B cell (primary cell): Measurements from ENCODE around the gene RING1. TPM values are rescaled to one million over a fixed set of nuclear protein-coding genes. Genes with fewer than 3 reads are reported as not detected.

Experiments used
- ATAC-seq: fragments of 200-7000 bp; cut with Tn5 transposase; one replicate; pipeline ENCODE4 v1.10.0; 2021; ENCODE audit warnings: low read depth, mild to moderate bottlenecking, moderate number of reproducible peaks, moderate library complexity
- CTCF ChIA-PET: fragments of 350-600 bp; sonication (Branson Sonifier 250); formaldehyde crosslinking; loops from one replicate; lab custom pipeline; 2021; ENCODE audit warnings: antibody characterized with exemption, inconsistent platforms; lab: Charles Lee
- POLR2A ChIA-PET: fragments of 350-600 bp; sonication (Branson Sonifier 250); formaldehyde crosslinking; loops from one replicate; lab custom pipeline; 2021; ENCODE audit warnings: antibody characterized with exemption; lab: Charles Lee
- DNase-seq: peaks from one replicate; pipeline ENCODE4 v3.0.0; 2013
- H2AFZ ChIP-seq: 2 replicates; pipeline ENCODE4 v1.6.1; 2012; ENCODE audit warnings: mild to moderate bottlenecking, low read depth, low read length; ENCODE audit not compliant: insufficient read depth, poor library complexity, severe bottlenecking
- H3K27ac ChIP-seq, 2 donors: 1 replicate in 1 of 2; 2 replicates in 1 of 2; pipeline ENCODE4 v1.5.1; 2012 to 2013; ENCODE audit warnings: low read length in 2 of 2, mild to moderate bottlenecking in 2 of 2, moderate library complexity in 1 of 2
- H3K27me3 ChIP-seq, 4 experiments: fragments of 200-600 bp in 1 of 4; sonication (generic) in 1 of 4; replicated peaks in 1 of 4; 1 replicate in 2 of 4; 2 replicates in 2 of 4; pipeline versions ENCODE4 v1.6.1 to v1.7.0; 2013 to 2016; ENCODE audit warnings: low read length in 3 of 4, mild to moderate bottlenecking in 2 of 4, mixed read lengths in 1 of 4, moderate library complexity in 1 of 4; ENCODE audit not compliant: insufficient read depth in 4 of 4, control insufficient read depth in 3 of 4; ENCODE audit errors: control extremely low read depth in 1 of 4
- H3K36me3 ChIP-seq, 2 experiments: replicated peaks in 1 of 2; 1 replicate in 1 of 2; 2 replicates in 1 of 2; pipeline versions ENCODE4 v1.6.1 to v1.7.1; 2013; ENCODE audit warnings: low read length in 1 of 2; ENCODE audit not compliant: insufficient read depth in 2 of 2, control insufficient read depth in 1 of 2; ENCODE audit errors: control extremely low read depth in 1 of 2, extremely low read depth in 1 of 2
- H3K4me1 ChIP-seq, 2 donors: fragments of 200-600 bp in 1 of 2; sonication (generic) in 1 of 2; 1 replicate in 1 of 2; 2 replicates in 1 of 2; pipeline versions ENCODE4 v1.5.1 to v1.6.1; 2013 to 2017; ENCODE audit warnings: low read length in 2 of 2; ENCODE audit not compliant: control insufficient read depth in 2 of 2, insufficient read depth in 2 of 2
- H3K4me2 ChIP-seq: replicated peaks from 2 replicates; pipeline ENCODE3; 2012; ENCODE audit warnings: mild to moderate bottlenecking, low read depth, low read length; ENCODE audit not compliant: poor library complexity, severe bottlenecking
- H3K4me3 ChIP-seq, 5 experiments: fragments of 200-600 bp in 1 of 5; sonication (generic) in 1 of 5; 1 replicate in 3 of 5; 2 replicates in 2 of 5; pipeline versions ENCODE4 v1.5.1 to v1.7.0; 2011 to 2016; ENCODE audit warnings: low read length in 4 of 5, mild to moderate bottlenecking in 4 of 5, low read depth in 2 of 5, control low read depth in 1 of 5, moderate library complexity in 1 of 5; ENCODE audit not compliant: insufficient read depth in 1 of 5; ENCODE audit errors: control extremely low read depth in 1 of 5, extremely low read depth in 1 of 5
- H3K79me2 ChIP-seq: fragments of 200-600 bp; sonication (generic); one replicate; pipeline ENCODE4 v1.6.0; 2016; ENCODE audit warnings: low read length; ENCODE audit not compliant: control insufficient read depth, insufficient read depth
- H3K9ac ChIP-seq: fragments of 200-600 bp; sonication (generic); 2 replicates; pipeline ENCODE4 v1.6.1; 2017; ENCODE audit warnings: mild to moderate bottlenecking, low read length, moderate library complexity
- H3K9me3 ChIP-seq, 3 donors: one replicate each; pipeline versions ENCODE4 v1.6.1 to v1.7.1; 2013; ENCODE audit warnings: low read length in 2 of 3; ENCODE audit not compliant: control insufficient read depth in 2 of 3, insufficient read depth in 1 of 3; ENCODE audit errors: control extremely low read depth in 1 of 3
- H4K20me1 ChIP-seq: 2 replicates; pipeline ENCODE4 v1.6.0; 2012; ENCODE audit warnings: mild to moderate bottlenecking, low read length; ENCODE audit not compliant: insufficient read depth, control insufficient read depth, poor library complexity, severe bottlenecking
- H3K27ac Mint-ChIP-seq: one replicate; pipeline ENCODE4 v1.8.0; 2021; ENCODE audit warnings: mixed read lengths
- H3K27me3 Mint-ChIP-seq: one replicate; pipeline ENCODE4 v1.8.0; 2021; ENCODE audit warnings: mixed read lengths
- H3K4me1 Mint-ChIP-seq: one replicate; pipeline ENCODE4 v1.8.0; 2021; ENCODE audit warnings: mixed read lengths
- H3K4me3 Mint-ChIP-seq: one replicate; pipeline ENCODE4 v1.8.0; 2021; ENCODE audit warnings: mixed read lengths
- H3K9me3 Mint-ChIP-seq: one replicate; pipeline ENCODE4 v1.8.0; 2022; ENCODE audit warnings: mixed read lengths; ENCODE audit not compliant: insufficient read depth
- CTCF ChIP-seq: fragments of 200-600 bp; IDR thresholded peaks from one replicate; pipeline ENCODE4 v1.8.0; 2022; ENCODE audit warnings: antibody characterized with exemption, mild to moderate bottlenecking
- EZH2 ChIP-seq: IDR thresholded peaks from 2 replicates; pipeline ENCODE4 v1.6.1; 2012; ENCODE audit warnings: borderline replicate concordance, low read depth, mild to moderate bottlenecking, moderate library complexity, low read length; ENCODE audit not compliant: insufficient read depth, poor library complexity, severe bottlenecking
- WGBS: methylation state at CpG from one replicate; pipeline ENCODE4 v1.1.5; 2013; ENCODE audit warnings: missing lambda C conversion rate; ENCODE audit not compliant: insufficient coverage; 5-methylcytosine and 5-hydroxymethylcytosine counted together
- intact Hi-C: fragments of 100-400 bp; cut with micrococcal nuclease; formaldehyde crosslinking; loops from one replicate; pipeline ENCODE4 v1.10.0; 2022
- polyA plus RNA-seq: library from polyadenylated mRNA; depleted of rRNA; stranded (reverse); fragments of >200 nt; gene quantifications from 2 replicates; pipeline ENCODE4 v1.2.3, GENCODE V29; 2012
- total RNA-seq, 2 donors: library from RNA; stranded (reverse); fragments of 120-200 nt in 1 of 2; gene quantifications; 1 replicate in 1 of 2; 2 replicates in 1 of 2; pipeline versions ENCODE4 v1.2.3 to v1.2.4, GENCODE V29; 2013 to 2022

The RING1 gene
- total and polyA plus RNA-seq, 2 donors (not counting 1 experiment from before 2014, with no cell fraction given), result 37.1 to 44.2 TPM

GRCh38 chr6:33215271-33216116 is 7.2 kb downstream of the RING1 start:
- H3K9me3 ChIP-seq, result peaks cover 0 to 8% (median 0%) of the 10 kb centered on the region in 3 donors
- H3K4me1 Mint-ChIP-seq, result peaks cover 19% of the 10 kb centered on the region
- no peaks in the 10 kb centered on the region for H3K79me2 ChIP-seq
- no peak overlapping the region for H3K4me2 ChIP-seq
- peaks cover 0 to 44% (median 12%) of the 10 kb centered on the region in 4 experiments for H3K27me3 ChIP-seq
- H2AFZ ChIP-seq, result no peak overlapping the region
- H3K27me3 Mint-ChIP-seq, result peaks cover 46% of the 10 kb centered on the region
- H3K4me1 ChIP-seq, result peaks cover 14 to 15% of the 10 kb centered on the region in 2 donors
- no peak overlapping the region for H3K4me3 Mint-ChIP-seq
- intact Hi-C loops, result no loop called here
- no peak overlapping the region for H3K27ac Mint-ChIP-seq
- no peak overlapping the region for H3K4me3 ChIP-seq
- 91% methylated on average over 4 of the region's 9 CpGs for WGBS
- ChIA-PET POLR2A (no interaction called here), CTCF (no interaction called here)
- peaks cover 0 to 10% of the 10 kb centered on the region in 2 experiments for H3K36me3 ChIP-seq
- no peak overlapping the region for H3K9ac ChIP-seq
- ATAC-seq (no peak), DNase-seq (no peak)
- no peak overlapping the region for H3K27ac ChIP-seq
- no peaks in the 10 kb centered on the region for H3K9me3 Mint-ChIP-seq
- no peak for TF ChIP-seq EZH2
- no peak for TF ChIP-seq CTCF
- no peaks in the 10 kb centered on the region for H4K20me1 ChIP-seq

GRCh38 chr6:33216117-33216649 is 7.9 kb downstream of the RING1 start:
- ATAC-seq, result no peak
- TF ChIP-seq EZH2, result no peak
- TF ChIP-seq CTCF, result no peak

More at GRCh38 chr6:33216117-33216649, 7.9 kb downstream of the RING1 start:
- H3K9ac ChIP-seq, result no peak overlapping the region
- 98% methylated on average over 4 of the region's 4 CpGs for WGBS
- H3K36me3 ChIP-seq, result peaks cover 0 to 6% of the 10 kb centered on the region in 2 experiments
- no peak overlapping the region for H3K4me3 ChIP-seq
- DNase-seq, result no peak
- peaks cover 0 to 8% (median 0%) of the 10 kb centered on the region in 3 donors for H3K9me3 ChIP-seq
- ChIA-PET POLR2A (no interaction called here), CTCF (no interaction called here)
- no peak overlapping the region for H3K27ac Mint-ChIP-seq
- H3K4me1 Mint-ChIP-seq, result peaks cover 19% of the 10 kb centered on the region
- intact Hi-C loops, result no loop called here
- peaks cover 14 to 15% of the 10 kb centered on the region in 2 donors for H3K4me1 ChIP-seq
- no peaks in the 10 kb centered on the region for H3K9me3 Mint-ChIP-seq
- H3K79me2 ChIP-seq, result no peaks in the 10 kb centered on the region
- no peak overlapping the region for H3K4me3 Mint-ChIP-seq
- peaks cover 48% of the 10 kb centered on the region for H3K27me3 Mint-ChIP-seq
- no peaks in the 10 kb centered on the region for H4K20me1 ChIP-seq
- H3K27me3 ChIP-seq, result peaks cover 0 to 44% (median 13%) of the 10 kb centered on the region in 4 experiments
- no peak overlapping the region for H3K27ac ChIP-seq
- H2AFZ ChIP-seq, result no peak overlapping the region
- no peak overlapping the region for H3K4me2 ChIP-seq
